ENCODE measurements around the gene VILL.

The VILL gene

DNA sequence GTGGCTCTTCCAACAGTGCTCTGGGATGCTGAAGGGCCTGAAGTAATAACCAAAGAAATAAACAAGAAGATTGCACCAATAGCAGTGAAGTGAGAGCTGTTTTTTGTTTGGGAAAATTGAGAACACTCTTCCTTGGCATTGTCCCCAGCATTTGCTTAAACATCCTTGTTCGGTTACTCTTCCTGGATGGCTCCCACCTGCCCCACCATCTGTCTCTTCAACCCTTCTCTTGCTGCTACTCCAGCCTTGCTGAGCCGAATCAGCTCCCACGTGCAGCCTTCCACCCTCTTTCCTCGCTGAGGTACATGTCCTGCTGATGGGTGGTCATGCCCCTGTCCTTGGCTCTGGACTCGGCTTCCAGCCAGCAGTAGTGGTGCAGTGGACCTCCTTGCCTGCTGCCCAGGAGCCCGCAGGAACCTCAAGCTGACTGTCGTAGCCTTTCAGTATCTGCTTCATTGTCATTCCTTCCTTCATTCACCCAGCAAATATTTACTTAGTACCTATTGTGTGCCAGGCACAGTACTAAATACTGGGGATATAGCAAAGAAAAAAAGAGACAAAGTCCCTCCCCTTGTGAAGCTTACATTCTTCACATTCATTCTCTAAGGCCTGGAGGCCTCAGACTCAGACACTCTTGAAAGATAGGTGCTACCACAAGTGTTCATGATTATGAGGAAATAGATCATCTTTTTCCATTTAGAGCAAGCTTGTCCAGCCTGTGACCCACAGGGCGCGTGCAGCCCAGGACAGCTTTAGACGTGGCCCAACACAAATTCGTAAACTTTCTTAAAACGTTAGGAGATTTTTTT, 17.1 kb upstream of the VILL start:
- no peak for DNase-seq (ENCODE audit: low read depth)
- H3K4me3 ChIP-seq (ENCODE audit: low read depth, low read length), result no peak overlapping the region
- TF ChIP-seq CTCF (IDR thresholded peaks at IDR 0.05; ENCODE audit: low read depth, low read length, missing control alignments), result no peak
- in situ Hi-C loops (cut with HindIII; ENCODE audit: low sequenced_read_pairs), result loop anchor here (25.0 kb wide), 1 partner anchor 536 kb away; no protein-coding TSS in a partner anchor

GRCh38 chr3:37974121-37975083, 16.2 kb upstream of the VILL start:
- in situ Hi-C loops (cut with HindIII; ENCODE audit: low sequenced_read_pairs), result loop anchor here (25.0 kb wide), 1 partner anchor 537 kb away; no protein-coding TSS in a partner anchor
- peak; percentile 39 for DNase-seq (ENCODE audit: low read depth)
- TF ChIP-seq CTCF (IDR thresholded peaks at IDR 0.05; ENCODE audit: low read depth, low read length, missing control alignments), result peak; percentile 84
- H3K4me3 ChIP-seq (ENCODE audit: low read depth, low read length), result no peak overlapping the region

- H3K4me3 ChIP-seq (ENCODE audit: low read depth, low read length), result no peak overlapping the region
- in situ Hi-C loops (cut with HindIII; ENCODE audit: low sequenced_read_pairs), result no loop called here
- DNase-seq (ENCODE audit: low read depth), result no peak
- TF ChIP-seq CTCF (IDR thresholded peaks at IDR 0.05; ENCODE audit: low read depth, low read length, missing control alignments), result no peak
Measured at GRCh38 chr3:37979541-37980461, 10.8 kb upstream of the VILL start.

GRCh38 chr3:37980462-37981347, 9.9 kb upstream of the VILL start:
- TF ChIP-seq CTCF (IDR thresholded peaks at IDR 0.05; ENCODE audit: low read depth, low read length, missing control alignments), result no peak

GRCh38 chr3:37981348-37981664, 9.3 kb upstream of the VILL start:
- no peak overlapping the region for H3K4me3 ChIP-seq (ENCODE audit: low read depth, low read length)
- in situ Hi-C loops (cut with HindIII; ENCODE audit: low sequenced_read_pairs), result no loop called here
- no peak for TF ChIP-seq CTCF (IDR thresholded peaks at IDR 0.05; ENCODE audit: low read depth, low read length, missing control alignments)
- no peak for DNase-seq (ENCODE audit: low read depth)

More at GRCh38 chr3:37980462-37981347, 9.9 kb upstream of the VILL start:
- in situ Hi-C loops (cut with HindIII; ENCODE audit: low sequenced_read_pairs), result no loop called here
- no peak for DNase-seq (ENCODE audit: low read depth)
- no peak overlapping the region for H3K4me3 ChIP-seq (ENCODE audit: low read depth, low read length)

Data from astrocyte of the cerebellum (primary cell).